Muscle of leg (tissue), 11 donors: ENCODE measurements around the gene GALNT18. TPM values are rescaled to one million over a fixed set of nuclear protein-coding genes. Genes with fewer than 3 reads are reported as not detected.

Experiments
- DNase-seq: peaks from one replicate; pipeline ENCODE4 v3.0.0; 2013
- H3K27ac ChIP-seq: one replicate; pipeline ENCODE4 v1.5.1; 2013; ENCODE audit warnings: mild to moderate bottlenecking, low read length, control low read depth
- H3K27me3 ChIP-seq: one replicate; pipeline ENCODE4 v1.6.1; 2013; ENCODE audit warnings: low read length; ENCODE audit not compliant: control insufficient read depth, insufficient read depth
- H3K36me3 ChIP-seq: one replicate; pipeline ENCODE4 v1.6.1; 2013; ENCODE audit warnings: low read length; ENCODE audit not compliant: control insufficient read depth, insufficient read depth
- H3K4me1 ChIP-seq: one replicate; pipeline ENCODE4 v1.6.1; 2013; ENCODE audit warnings: low read length; ENCODE audit not compliant: control insufficient read depth, insufficient read depth
- H3K4me3 ChIP-seq: one replicate; pipeline ENCODE4 v1.5.1; 2013; ENCODE audit warnings: low read length, control low read depth
- H3K9me3 ChIP-seq: replicated peaks from 2 replicates; pipeline ENCODE4 v1.6.1; 2013; ENCODE audit warnings: low read depth, low read length; ENCODE audit not compliant: control insufficient read depth
- WGBS: methylation state at CpG from one replicate; pipeline ENCODE4 v1.1.5; 2013; ENCODE audit warnings: missing lambda C conversion rate; ENCODE audit not compliant: insufficient coverage; 5-methylcytosine and 5-hydroxymethylcytosine counted together
- polyA plus RNA-seq, 8 donors: library from polyadenylated mRNA; unstranded; fragments of 120-200 nt; gene quantifications; one replicate each; pipeline versions ENCODE4 v1.2.1 to v1.2.3, GENCODE V29; 2013; ENCODE audit warnings: inconsistent platforms in 1 of 8, low replicate concordance in 1 of 8; ENCODE audit not compliant: insufficient read length in 8 of 8, insufficient read depth in 1 of 8
- total RNA-seq: library from RNA; stranded (reverse); fragments of 120-200 nt; gene quantifications from one replicate; pipeline ENCODE4 v1.2.4, GENCODE V29; 2013

The GALNT18 gene
- total and polyA plus RNA-seq, 9 donors: 7.7 to 17.7 (median 11.6) TPM

DNA sequence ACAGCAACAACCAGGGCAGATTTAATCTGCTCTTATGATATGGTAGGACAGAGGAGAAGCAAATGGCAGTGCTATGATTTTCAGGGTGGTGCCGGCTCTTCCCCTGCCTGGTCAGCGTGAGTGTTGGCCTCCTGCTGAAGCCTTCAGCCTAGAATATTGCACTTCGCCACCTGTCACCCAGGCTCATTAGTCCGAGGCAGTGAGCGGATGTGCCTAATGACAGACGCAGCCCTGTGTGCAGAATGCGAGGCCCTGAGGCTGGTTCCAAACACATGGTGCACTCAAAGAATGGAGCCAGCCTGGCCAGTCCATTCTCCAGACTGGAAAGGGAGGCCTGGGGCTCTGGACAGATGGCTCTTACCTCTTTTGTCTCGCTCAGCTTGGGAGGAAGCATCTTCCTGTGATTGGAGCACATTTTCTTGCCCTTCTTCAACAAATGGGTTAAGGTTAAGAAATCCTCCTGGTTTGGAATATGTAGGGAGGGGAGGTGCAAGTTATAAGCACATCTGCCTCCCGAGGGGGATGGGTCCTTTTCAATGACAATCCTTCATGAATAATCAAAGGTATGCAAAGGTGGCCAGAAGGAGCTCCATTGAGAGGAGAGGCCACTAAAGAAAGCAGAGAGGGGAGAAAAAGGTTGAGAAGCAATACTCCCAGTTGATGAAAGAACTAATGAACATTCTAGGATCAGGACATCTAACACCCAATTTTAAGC is 39.7 kb upstream of the GALNT18 start:
- peaks cover 30% of the 10 kb centered on the region for H3K4me1 ChIP-seq
- WGBS: 46% methylated on average over 7 of the region's 9 CpGs
- H3K27ac ChIP-seq: peak overlapping the region; percentile 4
- no peaks in the 10 kb centered on the region for H3K36me3 ChIP-seq
- no peaks in the 10 kb centered on the region for H3K9me3 ChIP-seq
- peak; percentile 64 for DNase-seq
- peaks cover 16% of the 10 kb centered on the region for H3K27me3 ChIP-seq
- no peak overlapping the region for H3K4me3 ChIP-seq

DNA sequence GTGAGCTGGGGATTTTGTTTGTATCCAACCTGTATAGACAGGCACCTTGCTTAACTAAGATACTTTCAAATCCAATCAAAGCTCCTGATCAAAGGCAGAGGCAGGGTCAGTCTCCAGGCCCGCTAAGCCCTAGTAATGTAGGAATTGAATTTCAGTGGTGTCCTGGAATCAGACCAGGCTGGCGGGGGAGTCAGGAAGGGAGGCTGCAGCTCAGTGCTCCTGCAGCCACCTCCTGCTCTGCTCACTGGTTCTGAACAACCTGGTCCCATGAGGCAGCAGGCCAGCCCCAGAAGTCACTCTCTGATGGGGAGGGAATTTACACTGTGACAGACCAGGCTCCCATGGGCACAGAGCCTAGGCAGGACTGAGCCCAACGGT is 38.5 kb upstream of the GALNT18 start:
- Histone ChIP-seq H3K4me1 (peaks cover 30% of the 10 kb centered on the region), H3K36me3 (no peaks in the 10 kb centered on the region), H3K4me3 (no peak overlapping the region), H3K27me3 (peaks cover 16% of the 10 kb centered on the region), H3K27ac (no peak overlapping the region), H3K9me3 (no peaks in the 10 kb centered on the region)
- DNase-seq: peak; percentile 26
- whole genome bisulfite sequencing: 54% methylated on average over 3 of the region's 3 CpGs

DNA sequence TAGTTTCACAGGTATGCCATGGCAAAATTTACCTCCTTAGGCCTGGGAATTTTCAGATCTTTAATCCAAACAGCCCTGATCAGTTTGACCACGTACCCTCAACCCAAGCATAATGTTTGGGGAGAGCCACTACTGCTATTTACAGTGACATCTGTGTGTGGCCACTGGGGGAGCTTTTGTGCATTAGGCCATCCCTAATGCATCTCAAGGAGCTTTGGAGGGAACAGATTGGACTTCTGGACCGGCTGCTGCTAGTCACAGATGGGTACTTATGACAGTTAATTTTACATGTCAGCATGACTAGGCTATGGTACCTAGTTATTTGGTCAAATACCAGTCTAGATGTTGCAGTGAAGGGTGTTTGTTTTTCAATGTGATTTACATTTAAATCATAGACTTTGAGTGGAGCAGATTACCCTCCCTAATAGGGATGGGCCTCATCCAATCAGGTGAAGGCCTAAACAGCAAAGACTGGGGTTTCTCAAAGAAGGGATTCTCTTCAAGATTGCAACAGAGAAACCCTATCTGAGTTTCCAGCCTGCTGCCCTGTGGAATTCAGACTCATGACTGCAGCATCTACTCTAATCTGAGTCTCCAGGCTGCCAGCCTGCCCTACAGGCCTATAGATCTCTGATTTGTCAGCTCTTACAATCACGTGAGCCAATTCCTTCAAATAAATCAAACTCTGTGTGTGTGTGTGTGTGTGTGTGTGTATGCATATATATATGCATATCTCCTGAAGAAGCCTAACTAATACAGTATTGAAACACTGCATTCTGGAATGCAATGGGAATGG is 38.0 kb upstream of the GALNT18 start:
- Histone ChIP-seq H3K27ac (no peak overlapping the region), H3K9me3 (no peaks in the 10 kb centered on the region), H3K27me3 (peaks cover 14% of the 10 kb centered on the region), H3K36me3 (no peaks in the 10 kb centered on the region), H3K4me1 (peaks cover 29% of the 10 kb centered on the region), H3K4me3 (no peak overlapping the region)
- DNase-seq: no peak
- WGBS: 57% methylated on average over 1 of the region's 3 CpGs

GRCh38 chr11:11657218-11657955 is 35.6 kb upstream of the GALNT18 start:
- H3K4me1 ChIP-seq: peaks cover 23% of the 10 kb centered on the region
- H3K36me3 ChIP-seq: no peaks in the 10 kb centered on the region
- no peak overlapping the region for H3K4me3 ChIP-seq
- H3K27ac ChIP-seq: peak overlapping the region; percentile 59
- H3K27me3 ChIP-seq: peaks cover 3% of the 10 kb centered on the region
- no peaks in the 10 kb centered on the region for H3K9me3 ChIP-seq
- DNase-seq: peak; percentile 60
- 45% methylated on average over 5 of the region's 6 CpGs for WGBS

DNA sequence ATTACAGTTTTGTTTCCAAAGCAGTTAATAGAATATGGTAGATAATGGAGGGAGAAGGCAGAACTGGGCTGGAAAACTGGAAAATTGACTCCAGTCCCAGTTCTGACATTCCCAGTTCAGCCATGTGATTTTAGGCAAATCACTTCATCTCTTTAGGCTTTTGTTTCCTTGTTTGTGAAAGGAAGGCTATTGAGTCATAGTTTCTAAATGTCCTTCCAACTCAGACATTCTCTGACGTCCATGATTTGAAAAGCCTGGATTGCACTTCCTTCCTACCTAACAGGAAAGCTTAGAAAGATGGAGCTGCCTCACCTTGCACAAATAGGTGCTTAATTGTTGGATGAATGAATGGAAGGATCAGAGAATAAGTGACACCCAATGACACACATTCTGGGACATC is 19.8 kb upstream of the GALNT18 start:
- Histone ChIP-seq H3K4me1 (peaks cover 3% of the 10 kb centered on the region), H3K9me3 (no peaks in the 10 kb centered on the region), H3K27ac (no peak overlapping the region), H3K27me3 (peaks cover 3% of the 10 kb centered on the region), H3K36me3 (no peaks in the 10 kb centered on the region), H3K4me3 (no peak overlapping the region)
- no CpG with 5 or more reads among the region's 1 CpG for WGBS
- DNase-seq: no peak

GRCh38 chr11:11640996-11641395 is 19.2 kb upstream of the GALNT18 start:
- Histone ChIP-seq H3K27ac (no peak overlapping the region), H3K4me3 (no peak overlapping the region), H3K4me1 (peaks cover 3% of the 10 kb centered on the region), H3K36me3 (no peaks in the 10 kb centered on the region), H3K9me3 (no peaks in the 10 kb centered on the region), H3K27me3 (peaks cover 3% of the 10 kb centered on the region)
- DNase-seq: no peak
- 87% methylated on average over 3 of the region's 5 CpGs for WGBS

GRCh38 chr11:11640152-11640551 is 18.3 kb upstream of the GALNT18 start:
- Histone ChIP-seq H3K27me3 (peaks cover 5% of the 10 kb centered on the region), H3K36me3 (no peaks in the 10 kb centered on the region), H3K4me1 (peaks cover 3% of the 10 kb centered on the region), H3K4me3 (no peak overlapping the region), H3K27ac (no peak overlapping the region), H3K9me3 (no peaks in the 10 kb centered on the region)
- DNase-seq: no peak
- no CpG with 5 or more reads among the region's 1 CpG for WGBS

GRCh38 chr11:11636671-11637070 is 14.9 kb upstream of the GALNT18 start:
- no peak for DNase-seq
- Histone ChIP-seq H3K4me1 (peaks cover 3% of the 10 kb centered on the region), H3K27me3 (peaks cover 5% of the 10 kb centered on the region), H3K9me3 (no peaks in the 10 kb centered on the region), H3K27ac (no peak overlapping the region), H3K36me3 (no peaks in the 10 kb centered on the region), H3K4me3 (no peak overlapping the region)
- WGBS: 100% methylated on average over 1 of the region's 3 CpGs

GRCh38 chr11:11635443-11635842 is 13.6 kb upstream of the GALNT18 start:
- WGBS: 35% methylated on average over 3 of the region's 5 CpGs
- Histone ChIP-seq H3K27ac (no peak overlapping the region), H3K4me3 (no peak overlapping the region), H3K9me3 (no peaks in the 10 kb centered on the region), H3K36me3 (no peaks in the 10 kb centered on the region), H3K27me3 (peaks cover 2% of the 10 kb centered on the region), H3K4me1 (peaks cover 3% of the 10 kb centered on the region)
- DNase-seq: peak; percentile 57

DNA sequence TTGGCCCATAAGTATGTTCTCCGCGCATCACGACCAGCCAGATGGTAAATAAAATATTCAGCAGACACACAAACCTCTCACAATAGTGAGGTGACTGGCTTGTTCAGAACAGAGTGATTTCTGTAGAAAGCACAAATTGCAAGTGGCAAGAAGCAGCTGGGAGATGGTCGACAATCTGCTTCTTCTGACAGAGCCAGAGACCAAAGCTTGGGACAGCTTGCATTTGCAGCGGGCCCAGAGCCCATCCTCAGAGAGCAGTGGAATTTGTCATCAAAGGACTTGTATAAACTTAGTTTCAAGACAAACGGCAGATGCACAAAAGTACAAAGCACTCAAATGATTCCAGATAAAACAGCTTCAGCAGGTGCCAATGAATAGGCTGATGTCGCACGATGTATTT is 7.6 kb upstream of the GALNT18 start:
- DNase-seq: no peak
- no peak overlapping the region for H3K4me3 ChIP-seq
- no peak overlapping the region for H3K27ac ChIP-seq
- peaks cover 4% of the 10 kb centered on the region for H3K27me3 ChIP-seq
- WGBS: 39% methylated on average over 3 of the region's 8 CpGs
- no peaks in the 10 kb centered on the region for H3K9me3 ChIP-seq
- no peaks in the 10 kb centered on the region for H3K36me3 ChIP-seq
- H3K4me1 ChIP-seq: no peaks in the 10 kb centered on the region
